ENCODE data around the gene THSD4.

- TF ChIP-seq POLR2A (IDR thresholded peaks at IDR 0.05; ENCODE audit: low read depth, low read length) (no peak), POLR2AphosphoS5 (IDR thresholded peaks at IDR 0.05; ENCODE audit: low read depth, low read length) (no peak)
Observed at GRCh38 chr15:71804226-71804625, 689.0 kb downstream of the THSD4 start.
